Endothelial cell of umbilical vein (primary cell): Measurements from ENCODE around the gene NBR1. TPM values are rescaled to one million over a fixed set of nuclear protein-coding genes. Genes with fewer than 3 reads are reported as not detected.

Source experiments
- BruUV-seq: library from RNA; stranded (reverse); fragments of 400-500 nt; replicated peaks from 2 replicates; lab custom pipeline; 2021; lab: Mats Ljungman, UMichigan
- CTCF ChIA-PET: fragments of 300-600, 350-600 bp; sonication (Branson Sonifier 250); formaldehyde crosslinking; loops from one replicate; lab custom pipeline; 2021; ENCODE audit warnings: antibody characterized with exemption, inconsistent platforms; lab: Charles Lee
- POLR2A ChIA-PET: fragments of 300-600, 350-600 bp; sonication (Branson Sonifier 250); formaldehyde crosslinking; loops from one replicate; lab custom pipeline; 2021; ENCODE audit warnings: antibody characterized with exemption, inconsistent platforms; lab: Charles Lee
- DNase-seq: peaks from one replicate; pipeline ENCODE4 v3.0.0-alpha.2; 2011; ENCODE audit warnings: low read depth, low spot score
- FAIRE-seq: peaks from 2 replicates; lab custom pipeline; 2011; peaks lifted over from hg19 to GRCh38; lab: Jason Lieb, UNC
- H2AFZ ChIP-seq: 2 replicates; pipeline ENCODE4 v1.6.0; 2012; ENCODE audit warnings: low read depth, low read length, control low read depth, inconsistent platforms
- H3K27ac ChIP-seq: 2 replicates; pipeline ENCODE4 v1.5.1; 2011; ENCODE audit warnings: low read depth, mild to moderate bottlenecking, control low read depth, low read length, moderate library complexity; ENCODE audit not compliant: insufficient read depth
- H3K27me3 ChIP-seq, 2 experiments: 2 replicates each; pipeline versions ENCODE4 v1.6.0 to v1.6.1; 2011; ENCODE audit warnings: low read length in 2 of 2, mixed read lengths in 1 of 2; ENCODE audit not compliant: control insufficient read depth in 2 of 2, insufficient read depth in 2 of 2
- H3K36me3 ChIP-seq, 2 experiments: 2 replicates in 1 of 2; 3 replicates in 1 of 2; pipeline ENCODE4 v1.5.1; 2011; ENCODE audit warnings: low read length in 2 of 2, mild to moderate bottlenecking in 1 of 2, moderate library complexity in 1 of 2; ENCODE audit not compliant: control insufficient read depth in 2 of 2, insufficient read depth in 2 of 2; ENCODE audit errors: extremely low read depth in 1 of 2
- H3K4me1 ChIP-seq: 3 replicates; pipeline ENCODE4 v1.5.1; 2011; ENCODE audit warnings: mild to moderate bottlenecking, low read length; ENCODE audit not compliant: control insufficient read depth, insufficient read depth; ENCODE audit errors: extremely low read depth
- H3K4me2 ChIP-seq: 2 replicates; pipeline ENCODE4 v1.6.1; 2011; ENCODE audit warnings: low read length, control low read depth, mixed read lengths; ENCODE audit not compliant: insufficient read depth
- H3K4me3 ChIP-seq, 3 experiments: fragments of 200-600 bp in 1 of 3; sonication (generic), shearing (Covaris generic) in 1 of 3; replicated peaks in 1 of 3; 2 replicates each; pipeline ENCODE4 v1.5.1; 2011 to 2016; ENCODE audit warnings: control low read depth in 3 of 3, low read length in 3 of 3, mild to moderate bottlenecking in 2 of 3, inconsistent platforms in 1 of 3, low read depth in 1 of 3, moderate library complexity in 1 of 3; ENCODE audit not compliant: insufficient read depth in 1 of 3
- H3K79me2 ChIP-seq: 2 replicates; pipeline ENCODE4 v1.6.0; 2012; ENCODE audit warnings: low read length, inconsistent platforms; ENCODE audit not compliant: control insufficient read depth, insufficient read depth
- H3K9ac ChIP-seq: replicated peaks from 2 replicates; pipeline ENCODE3; 2011; ENCODE audit warnings: low read length, control low read depth; ENCODE audit not compliant: insufficient read depth; ENCODE audit errors: extremely low read depth
- H3K9me1 ChIP-seq: replicated peaks from 3 replicates; pipeline ENCODE4 v1.6.0; 2011; ENCODE audit warnings: mild to moderate bottlenecking, low read length; ENCODE audit not compliant: control insufficient read depth, insufficient read depth; ENCODE audit errors: extremely low read depth
- H3K9me3 ChIP-seq: replicated peaks from 2 replicates; pipeline ENCODE4 v1.5.1; 2012; ENCODE audit warnings: low read length, inconsistent platforms; ENCODE audit not compliant: control insufficient read depth, insufficient read depth
- H4K20me1 ChIP-seq: replicated peaks from 2 replicates; pipeline ENCODE3; 2011; ENCODE audit warnings: mild to moderate bottlenecking, low read length; ENCODE audit not compliant: control insufficient read depth, insufficient read depth; ENCODE audit errors: extremely low read depth
- CTCF ChIP-seq, 2 donors: IDR thresholded peaks; 1 replicate in 1 of 2; 2 replicates in 1 of 2; pipeline ENCODE4 v1.5.1; 2011; ENCODE audit warnings: low read length in 2 of 2, mild to moderate bottlenecking in 2 of 2, moderate library complexity in 2 of 2, control low read depth in 1 of 2, inconsistent platforms in 1 of 2, low read depth in 1 of 2; ENCODE audit not compliant: insufficient read depth in 1 of 2; ENCODE audit errors: extremely low read depth in 1 of 2
- EZH2 ChIP-seq: IDR thresholded peaks from 2 replicates; pipeline ENCODE4 v1.6.1; 2012; ENCODE audit warnings: borderline replicate concordance, low read depth, mild to moderate bottlenecking, moderate library complexity, low read length, inconsistent platforms; ENCODE audit not compliant: severe bottlenecking
- FOS ChIP-seq: IDR thresholded peaks from 2 replicates; pipeline ENCODE4 v1.6.1; 2011; ENCODE audit warnings: mild to moderate bottlenecking, low read length, moderate library complexity, borderline replicate concordance; ENCODE audit not compliant: insufficient read depth
- GATA2 ChIP-seq: IDR thresholded peaks from 2 replicates; pipeline ENCODE4 v1.7.0; 2011; ENCODE audit warnings: low read depth, mild to moderate bottlenecking, moderate library complexity, mixed read lengths, low read length; ENCODE audit not compliant: insufficient read length, insufficient read depth
- JUN ChIP-seq: IDR thresholded peaks from 2 replicates; pipeline ENCODE4 v1.6.1; 2011; ENCODE audit warnings: borderline replicate concordance, low read depth; ENCODE audit not compliant: insufficient read length, insufficient read depth
- MAX ChIP-seq: IDR thresholded peaks from 2 replicates; pipeline ENCODE4 v1.6.1; 2011; ENCODE audit not compliant: insufficient read depth, insufficient read length
- MYC ChIP-seq: IDR thresholded peaks from one replicate; pipeline ENCODE4 v1.6.1; 2011; ENCODE audit warnings: mild to moderate bottlenecking, low read depth, low read length
- POLR2A ChIP-seq: IDR thresholded peaks from 2 replicates; pipeline ENCODE4 v1.6.1; 2012; ENCODE audit warnings: low read depth, mild to moderate bottlenecking, control low read depth, low read length
- POLR2AphosphoS5 ChIP-seq: IDR thresholded peaks from 2 replicates; pipeline ENCODE4 v1.6.1; 2012; ENCODE audit warnings: low read depth, mild to moderate bottlenecking, control low read depth, low read length, moderate library complexity; ENCODE audit not compliant: insufficient read depth
- dilution Hi-C: fragments of 300-500 bp; cut with MboI; formaldehyde crosslinking; loops from one replicate; pipeline ENCODE4 v1.15.0; 2019; ENCODE audit warnings: low sequenced_read_pairs; ENCODE audit not compliant: extremely low pct_ligation_motif_present
- intact Hi-C: fragments of 100-400 bp; cut with micrococcal nuclease; formaldehyde crosslinking; loops from one replicate; pipeline ENCODE4 v1.10.0; 2022
- polyA plus RNA-seq, 4 experiments: library from polyadenylated mRNA; depleted of rRNA in 3 of 4; stranded (reverse) in 3 of 4; unstranded in 1 of 4; fragments of >200 nt; gene quantifications; 2 replicates each; pipeline versions ENCODE4 v1.2.1 to v1.2.3, GENCODE V29; 2011 to 2012; ENCODE audit warnings: missing spikeins in 1 of 4
- total RNA-seq: library from RNA; stranded (reverse); gene quantifications from 2 replicates; pipeline ENCODE4 v1.2.3, GENCODE V29; 2021

The NBR1 gene
- total and polyA plus RNA-seq, 2 donors (not counting 3 experiments of a cell fraction or from before 2014, with no cell fraction given) = 26.4 to 57.0 TPM

GRCh38 chr17:43211123-43211479 is 40.1 kb downstream of the NBR1 start:
- intact Hi-C loops = loop anchor here (1.0 kb wide), 1 partner anchor 41 kb away; no protein-coding TSS in a partner anchor
- peak; percentile 31 for FAIRE-seq

More at GRCh38 chr17:43211123-43211479, 40.1 kb downstream of the NBR1 start:
- Histone ChIP-seq H3K4me1 (peaks cover 16% of the 10 kb centered on the region), H3K9me1 (no peaks in the 10 kb centered on the region), H3K27ac (peak overlapping the region; percentile 72), H3K4me2 (peak overlapping the region; percentile 91), H3K27me3 (no peaks in the 10 kb centered on the region), H2AFZ (peak overlapping the region; percentile 80), H3K9ac (peak overlapping the region; percentile 81), H3K4me3 (peak overlapping the region; percentile 22 to 72 (median 61)), H3K79me2 (peaks cover 5% of the 10 kb centered on the region), H3K36me3 (peaks cover 5 to 19% of the 10 kb centered on the region in 2 experiments), H3K9me3 (no peaks in the 10 kb centered on the region), H4K20me1 (no peaks in the 10 kb centered on the region)
- dilution Hi-C loops = no loop called here
- no peak for DNase-seq
- no TSS peak for BruUV-seq
- ChIA-PET CTCF (interaction anchor here (0.9 to 3.9 kb wide), 8 partner anchors 10 to 273 kb away, joined by 4 to 22 read pairs (median 8); partner anchors contain the start of genes DHX8 and NBR1), POLR2A (interaction anchor here (1.2 to 2.9 kb wide), 3 partner anchors 8 to 104 kb away, joined by 3 to 43 read pairs (median 4); no protein-coding TSS in a partner anchor)
- TF ChIP-seq CTCF (IDR thresholded peaks at IDR 0.05; ENCODE audit: extremely low read depth in 1 of 2, insufficient read depth in 1 of 2, low read depth in 1 of 2, low read length in 2 of 2) = no peak
- TF ChIP-seq FOS = no peak
- TF ChIP-seq MYC = no peak
- TF ChIP-seq POLR2AphosphoS5 = no peak
- no peak for TF ChIP-seq POLR2A
- TF ChIP-seq MAX = no peak
- no peak for TF ChIP-seq GATA2
- TF ChIP-seq JUN = no peak
- TF ChIP-seq EZH2 = no peak
